Measurements from ENCODE around the gene BCL2L1. TPM values are rescaled to one million over a fixed set of nuclear protein-coding genes. Genes with fewer than 3 reads are reported as not detected.
"Not testable (repeated sequence)": the region's sequence is repeated elsewhere in the genome, so short reads cannot be mapped to it uniquely, and the experiment has no call there.

The BCL2L1 gene
- total and polyA plus RNA-seq, 9 donors, result 27.5 to 48.2 (median 40.1) TPM

DNA sequence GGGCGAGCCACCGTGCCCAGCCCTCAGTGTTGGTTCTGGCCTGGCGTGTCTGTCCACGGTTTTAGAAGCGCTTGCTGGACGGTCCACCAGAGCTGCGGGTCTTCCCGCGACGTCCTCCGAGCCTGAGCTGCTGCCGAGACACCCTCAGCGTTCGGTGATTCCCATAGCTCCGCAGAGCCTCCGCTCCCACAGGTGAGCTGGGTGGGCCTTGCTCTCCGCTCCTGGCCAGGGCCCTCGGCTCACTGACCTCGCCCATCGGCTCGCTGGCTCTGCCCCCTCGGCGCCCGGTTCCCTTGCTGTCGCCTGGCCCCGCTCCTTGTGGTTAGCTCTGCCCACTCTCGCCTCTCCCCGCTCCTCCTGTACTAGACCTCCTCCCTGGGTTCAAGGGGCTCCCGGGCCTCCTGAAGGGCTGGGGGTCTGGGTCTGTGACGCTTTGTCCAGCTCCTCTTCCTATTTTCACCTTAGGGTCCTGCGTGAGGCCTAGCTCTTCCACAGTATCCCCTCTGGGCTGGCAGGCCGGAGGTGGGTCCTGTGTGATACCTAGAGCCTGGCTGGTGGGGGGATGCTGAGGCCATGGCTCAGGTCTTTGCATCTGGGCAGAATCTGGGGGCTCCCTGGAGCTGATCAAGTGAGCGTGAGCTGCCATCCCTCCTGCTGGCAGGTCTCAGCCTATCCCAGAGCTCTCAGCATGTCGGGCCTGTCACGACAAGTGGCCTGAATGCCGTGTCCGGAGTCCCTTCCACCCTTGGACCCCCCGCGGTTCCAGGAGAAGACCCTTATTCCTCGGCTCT, 89.9 kb downstream of the BCL2L1 start:
- no peaks in the 10 kb centered on the region for H3K36me3 ChIP-seq (ENCODE audit: control insufficient read depth, insufficient read depth, low read length)
- H3K4me1 ChIP-seq (ENCODE audit: control insufficient read depth, insufficient read depth, low read length), result peaks cover 1% of the 10 kb centered on the region
- H3K9me3 ChIP-seq (replicated peaks; ENCODE audit: control insufficient read depth, low read depth, low read length), result no peaks in the 10 kb centered on the region
- no peak overlapping the region for H3K4me3 ChIP-seq (ENCODE audit: low read length)
- H3K27ac ChIP-seq (ENCODE audit: low read length), result no peak overlapping the region
- 93% methylated on average over 38 of the region's 40 CpGs for WGBS (ENCODE audit: insufficient coverage)
- no peak for DNase-seq
- no peaks in the 10 kb centered on the region for H3K27me3 ChIP-seq (ENCODE audit: control insufficient read depth, insufficient read depth, low read length)

DNA sequence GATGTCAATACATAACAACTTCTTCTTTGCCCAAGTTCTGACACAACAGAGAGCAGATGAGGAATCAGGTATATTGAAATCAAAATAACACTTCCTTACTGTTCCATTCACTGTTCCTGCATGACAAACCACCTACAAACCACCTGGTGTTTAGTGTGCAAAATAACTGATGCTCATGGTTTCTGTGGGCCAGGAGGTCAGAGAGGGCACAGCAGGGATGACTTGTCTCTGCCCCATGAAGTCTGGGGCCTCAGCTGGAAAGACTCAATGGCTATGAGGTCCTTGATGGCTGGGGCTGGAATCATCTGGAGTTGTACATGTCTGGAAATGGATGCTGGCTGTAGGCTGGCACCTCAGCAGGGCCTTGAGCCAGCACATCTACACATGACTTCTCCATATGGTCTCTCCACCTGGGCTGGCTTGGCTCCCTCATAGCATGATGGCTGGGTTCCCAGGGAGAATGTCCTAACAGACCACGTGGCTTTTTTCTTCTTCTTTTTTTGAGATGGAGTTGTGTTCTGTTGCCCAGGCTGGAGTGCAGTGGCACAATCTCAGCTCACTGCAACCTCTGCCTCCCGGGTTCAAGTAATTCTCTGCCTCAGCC, 92.4 kb downstream of the BCL2L1 start:
- no CpG with 5 or more reads among the region's 2 CpGs for WGBS (ENCODE audit: insufficient coverage)
- Histone ChIP-seq H3K27me3 (ENCODE audit: control insufficient read depth, insufficient read depth, low read length) (no peaks in the 10 kb centered on the region), H3K4me3 (ENCODE audit: low read length) (no peak overlapping the region), H3K9me3 (replicated peaks; ENCODE audit: control insufficient read depth, low read depth, low read length) (no peaks in the 10 kb centered on the region), H3K36me3 (ENCODE audit: control insufficient read depth, insufficient read depth, low read length) (no peaks in the 10 kb centered on the region), H3K27ac (ENCODE audit: low read length) (no peak overlapping the region), H3K4me1 (ENCODE audit: control insufficient read depth, insufficient read depth, low read length) (no peaks in the 10 kb centered on the region)
- DNase-seq, result peak; percentile 76

DNA sequence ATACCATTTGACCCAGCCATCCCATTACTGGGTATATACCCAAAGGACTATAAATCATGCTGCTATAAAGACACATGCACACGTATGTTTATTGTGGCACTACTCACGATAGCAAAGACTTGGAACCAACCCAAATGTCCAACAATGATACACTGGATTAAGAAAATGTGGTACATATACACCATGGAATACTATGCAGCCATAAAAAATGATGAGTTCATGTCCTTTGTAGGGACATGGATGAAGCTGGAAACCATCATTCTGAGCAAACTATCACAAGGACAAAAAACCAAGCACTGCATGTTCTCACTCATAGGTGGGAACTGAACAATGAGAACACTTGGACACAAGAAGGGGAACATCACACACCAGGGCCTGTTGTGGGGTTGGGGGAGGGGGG, 94.6 kb downstream of the BCL2L1 start:
- H3K4me1 ChIP-seq (ENCODE audit: control insufficient read depth, insufficient read depth, low read length); H3K36me3 ChIP-seq (ENCODE audit: control insufficient read depth, insufficient read depth, low read length); H3K9me3 ChIP-seq (replicated peaks; ENCODE audit: control insufficient read depth, low read depth, low read length); H3K27ac ChIP-seq (ENCODE audit: low read length); H3K4me3 ChIP-seq (ENCODE audit: low read length); DNase-seq; H3K27me3 ChIP-seq (ENCODE audit: control insufficient read depth, insufficient read depth, low read length): not testable (repeated sequence)
- WGBS (ENCODE audit: insufficient coverage), result no CpG with 5 or more reads among the region's 2 CpGs

DNA sequence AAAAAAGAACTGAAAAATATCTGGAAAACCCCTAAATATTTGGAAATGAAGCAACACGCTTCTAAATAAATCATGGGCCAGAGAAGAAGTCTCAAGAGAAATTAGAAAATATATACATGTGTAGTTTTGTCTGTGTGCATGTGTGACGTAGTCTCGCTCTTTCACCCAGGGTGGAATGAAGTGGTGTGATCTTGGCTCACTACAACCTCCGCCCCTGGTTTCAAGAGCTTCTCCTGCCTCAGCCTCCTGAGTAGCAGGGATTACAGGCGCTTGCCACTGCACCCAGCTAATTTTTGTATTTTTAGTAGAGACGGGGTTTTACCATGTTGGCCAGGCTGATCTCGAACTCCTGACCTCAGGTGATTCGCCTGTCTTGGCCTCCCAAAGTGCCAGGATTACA, 96.1 kb downstream of the BCL2L1 start:
- 82% methylated on average over 4 of the region's 8 CpGs for WGBS (ENCODE audit: insufficient coverage)
- not testable (repeated sequence) for H3K27ac ChIP-seq (ENCODE audit: low read length); DNase-seq

DNA sequence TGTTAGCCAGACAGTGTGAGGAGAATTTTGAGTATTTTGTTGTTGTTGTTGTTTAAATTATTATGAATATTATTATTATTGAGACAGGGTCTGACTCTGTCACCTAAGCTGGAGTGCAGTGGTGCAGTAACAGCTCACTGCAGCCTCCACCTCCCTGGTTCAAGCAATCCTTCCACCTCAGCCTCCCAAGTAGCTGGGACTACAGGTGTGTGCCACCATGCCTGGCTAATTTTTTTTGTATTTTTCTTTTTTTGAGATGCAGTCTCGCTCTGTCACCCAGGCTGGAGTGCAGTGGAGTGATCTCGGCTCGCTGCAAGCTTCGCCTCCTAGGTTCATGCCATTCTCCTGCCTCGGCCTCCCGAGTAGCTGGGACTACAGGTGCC, 99.6 kb downstream of the BCL2L1 start:
- not testable (repeated sequence) for H3K27me3 ChIP-seq (ENCODE audit: control insufficient read depth, insufficient read depth, low read length); H3K9me3 ChIP-seq (replicated peaks; ENCODE audit: control insufficient read depth, low read depth, low read length); H3K4me1 ChIP-seq (ENCODE audit: control insufficient read depth, insufficient read depth, low read length); H3K36me3 ChIP-seq (ENCODE audit: control insufficient read depth, insufficient read depth, low read length); H3K4me3 ChIP-seq (ENCODE audit: low read length); DNase-seq; H3K27ac ChIP-seq (ENCODE audit: low read length)
- WGBS (ENCODE audit: insufficient coverage), result 100% methylated on average over 4 of the region's 6 CpGs

More for the DNA sequence above, 96.1 kb downstream of the BCL2L1 start:
- H3K4me1 ChIP-seq (ENCODE audit: control insufficient read depth, insufficient read depth, low read length); H3K36me3 ChIP-seq (ENCODE audit: control insufficient read depth, insufficient read depth, low read length); H3K27me3 ChIP-seq (ENCODE audit: control insufficient read depth, insufficient read depth, low read length); H3K4me3 ChIP-seq (ENCODE audit: low read length); H3K9me3 ChIP-seq (replicated peaks; ENCODE audit: control insufficient read depth, low read depth, low read length): not testable (repeated sequence)

DNA sequence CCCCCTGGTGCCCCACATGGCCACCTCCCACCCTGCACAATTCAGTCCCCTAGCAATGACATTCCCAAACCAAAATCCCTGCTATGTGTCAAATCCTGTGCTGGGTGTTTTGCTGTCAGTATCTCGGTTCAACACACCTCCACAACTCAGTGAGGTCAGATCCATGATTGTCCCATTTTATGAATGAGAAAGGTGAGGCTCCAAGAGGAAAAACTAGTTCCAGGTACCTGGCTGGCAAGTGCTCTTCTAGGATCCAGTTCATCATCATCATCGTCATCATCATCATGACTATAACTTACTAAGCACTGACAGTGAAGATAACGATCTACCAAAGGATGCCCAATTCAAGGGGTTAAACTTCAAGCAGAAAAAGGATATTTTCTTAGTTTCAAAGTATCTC, 102.4 kb downstream of the BCL2L1 start:
- no peak for DNase-seq
- Histone ChIP-seq H3K9me3 (replicated peaks; ENCODE audit: control insufficient read depth, low read depth, low read length) (no peaks in the 10 kb centered on the region), H3K4me1 (ENCODE audit: control insufficient read depth, insufficient read depth, low read length) (peaks cover 3% of the 10 kb centered on the region), H3K4me3 (ENCODE audit: low read length) (no peak overlapping the region), H3K36me3 (ENCODE audit: control insufficient read depth, insufficient read depth, low read length) (no peaks in the 10 kb centered on the region), H3K27me3 (ENCODE audit: control insufficient read depth, insufficient read depth, low read length) (no peaks in the 10 kb centered on the region), H3K27ac (ENCODE audit: low read length) (no peak overlapping the region)
- WGBS (ENCODE audit: insufficient coverage), result no CpG with 5 or more reads among the region's 3 CpGs

DNA sequence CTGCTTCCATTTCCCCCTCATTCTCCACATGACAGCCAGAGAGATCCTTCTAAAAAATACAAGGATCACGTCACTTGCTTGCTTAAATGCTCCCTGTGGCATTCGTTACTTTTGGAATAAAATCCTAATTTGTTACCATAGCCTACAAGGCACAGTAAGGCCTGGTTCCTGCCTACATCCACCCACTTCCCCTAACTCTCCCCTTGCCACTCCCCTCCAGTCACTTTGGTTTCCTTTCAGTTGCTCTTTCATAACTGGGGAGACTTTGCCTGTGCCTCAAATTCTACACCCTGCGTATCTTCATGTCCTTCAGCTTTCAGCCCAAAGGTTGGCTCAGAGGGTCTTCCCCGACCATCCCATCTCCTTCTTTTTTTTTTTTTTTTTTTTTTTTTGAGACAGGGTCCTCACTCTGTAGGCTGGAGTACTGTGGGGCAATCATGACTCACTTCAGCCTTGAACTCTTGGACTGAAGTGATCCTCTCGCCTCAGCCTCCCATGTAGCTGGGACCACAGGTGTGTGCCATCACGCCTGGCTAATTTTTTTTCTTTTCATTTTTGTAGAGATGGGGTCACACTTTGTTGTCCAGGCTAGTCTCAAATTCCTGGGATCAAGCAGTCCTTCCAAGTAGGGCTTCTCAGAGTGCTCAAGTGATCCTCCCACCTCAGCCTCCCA, 105.1 kb downstream of the BCL2L1 start:
- Histone ChIP-seq H3K36me3 (ENCODE audit: control insufficient read depth, insufficient read depth, low read length) (no peaks in the 10 kb centered on the region), H3K27me3 (ENCODE audit: control insufficient read depth, insufficient read depth, low read length) (no peaks in the 10 kb centered on the region), H3K4me3 (ENCODE audit: low read length) (no peak overlapping the region), H3K9me3 (replicated peaks; ENCODE audit: control insufficient read depth, low read depth, low read length) (no peaks in the 10 kb centered on the region), H3K4me1 (ENCODE audit: control insufficient read depth, insufficient read depth, low read length) (peaks cover 4% of the 10 kb centered on the region), H3K27ac (ENCODE audit: low read length) (no peak overlapping the region)
- no peak for DNase-seq
- 87% methylated on average over 4 of the region's 6 CpGs for WGBS (ENCODE audit: insufficient coverage)

DNA sequence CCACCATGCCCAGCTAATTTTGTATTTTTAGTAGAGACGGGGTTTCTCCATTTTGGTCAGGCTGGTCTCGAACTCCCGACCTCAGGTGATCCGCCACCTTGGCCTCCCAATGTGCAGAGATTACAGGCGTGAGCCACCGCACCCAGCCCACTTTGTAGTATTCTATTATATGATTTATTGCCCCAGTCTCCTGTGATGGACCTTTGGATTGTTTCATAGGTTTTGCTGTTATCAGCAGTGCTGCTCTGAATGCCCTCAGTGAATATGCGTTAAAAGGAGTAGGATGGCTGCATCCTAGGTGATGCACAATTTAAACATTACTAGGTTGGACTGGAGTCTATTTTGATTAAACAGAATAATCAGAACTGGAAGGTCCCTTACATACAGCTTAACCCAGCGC, 107.3 kb downstream of the BCL2L1 start:
- no peaks in the 10 kb centered on the region for H3K36me3 ChIP-seq (ENCODE audit: control insufficient read depth, insufficient read depth, low read length)

More for the DNA sequence above, 107.3 kb downstream of the BCL2L1 start:
- DNase-seq, result no peak
- Histone ChIP-seq H3K27ac (ENCODE audit: low read length) (no peak overlapping the region), H3K9me3 (replicated peaks; ENCODE audit: control insufficient read depth, low read depth, low read length) (no peaks in the 10 kb centered on the region), H3K4me3 (ENCODE audit: low read length) (no peak overlapping the region), H3K4me1 (ENCODE audit: control insufficient read depth, insufficient read depth, low read length) (peaks cover 8% of the 10 kb centered on the region), H3K27me3 (ENCODE audit: control insufficient read depth, insufficient read depth, low read length) (no peaks in the 10 kb centered on the region)
- WGBS (ENCODE audit: insufficient coverage), result no CpG with 5 or more reads among the region's 8 CpGs
